BLaER1 (cell line): ENCODE measurements around the gene ESD.

Source experiments
- H3K27ac ChIP-seq: shearing (Covaris generic); formaldehyde crosslinking; 2 replicates; pipeline ENCODE4 v1.8.1; 2022
- H3K27me3 ChIP-seq: shearing (Covaris generic); formaldehyde crosslinking; 2 replicates; pipeline ENCODE4 v1.8.1; 2022
- H3K36me3 ChIP-seq: shearing (Covaris generic); formaldehyde crosslinking; 2 replicates; pipeline ENCODE4 v1.8.1; 2022
- H3K4me1 ChIP-seq: shearing (Covaris generic); formaldehyde crosslinking; 2 replicates; pipeline ENCODE4 v1.8.1; 2022
- H3K4me2 ChIP-seq: shearing (Covaris generic); formaldehyde crosslinking; 2 replicates; pipeline ENCODE4 v1.8.1; 2022
- H3K4me3 ChIP-seq: shearing (Covaris generic); formaldehyde crosslinking; 2 replicates; pipeline ENCODE4 v1.8.1; 2022
- H3K9ac ChIP-seq: shearing (Covaris generic); formaldehyde crosslinking; 2 replicates; pipeline ENCODE4 v1.8.1; 2022
- H3K9me3 ChIP-seq: shearing (Covaris generic); formaldehyde crosslinking; 2 replicates; pipeline ENCODE4 v1.8.1; 2022
- H4K20me1 ChIP-seq: shearing (Covaris generic); formaldehyde crosslinking; 2 replicates; pipeline ENCODE4 v1.8.1; 2022
- Cebpa-rat ChIP-seq: shearing (Covaris generic); IDR thresholded peaks from 2 replicates; pipeline ENCODE4 v1.8.1; 2022

Gene ESD

GRCh38 chr13:46797501-46798237 lies 708 bp upstream of the ESD start:
- no peak for TF ChIP-seq Cebpa-rat
- peak overlapping the region; percentile 81 for H3K4me3 ChIP-seq
- peaks cover 6% of the 10 kb centered on the region; the same call in 1 of the 2 replicates for H4K20me1 ChIP-seq
- no peaks in the 10 kb centered on the region for H3K36me3 ChIP-seq
- peak overlapping the region; percentile 88 for H3K4me2 ChIP-seq
- H3K27ac ChIP-seq = peak overlapping the region; percentile 88
- H3K9ac ChIP-seq = peak overlapping the region; percentile 88; the same call in 1 of the 2 replicates
- peaks cover 24% of the 10 kb centered on the region for H3K4me1 ChIP-seq
- no peaks in the 10 kb centered on the region for H3K9me3 ChIP-seq
- H3K27me3 ChIP-seq = no peaks in the 10 kb centered on the region

DNA sequence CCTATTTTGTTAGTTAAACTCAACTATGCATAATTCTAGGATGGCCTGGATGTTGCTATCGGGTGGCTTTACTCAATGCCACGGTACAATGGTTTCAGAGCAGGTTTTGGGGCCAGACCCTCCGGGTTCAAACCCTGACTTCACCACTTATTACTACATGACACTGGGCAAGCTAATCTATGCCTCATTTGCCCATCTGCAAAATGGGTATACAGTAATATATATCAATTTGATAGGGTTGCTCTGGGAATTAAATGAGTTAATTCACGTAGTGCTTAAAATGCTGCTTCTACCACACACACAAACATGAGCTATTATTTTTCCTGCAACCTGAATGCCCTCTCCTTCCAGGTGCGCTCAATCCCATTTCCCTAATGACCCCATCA lies 839 bp downstream of the ESD start:
- peak overlapping the region; percentile 88 for H3K4me2 ChIP-seq
- no peak for TF ChIP-seq Cebpa-rat
- H3K4me1 ChIP-seq = peaks cover 24% of the 10 kb centered on the region
- H4K20me1 ChIP-seq = peaks cover 6% of the 10 kb centered on the region; the same call in 1 of the 2 replicates
- H3K27ac ChIP-seq = peak overlapping the region; percentile 88
- H3K9ac ChIP-seq = peak overlapping the region; percentile 88
- H3K9me3 ChIP-seq = no peaks in the 10 kb centered on the region
- peak overlapping the region; percentile 81 for H3K4me3 ChIP-seq
- H3K27me3 ChIP-seq = no peaks in the 10 kb centered on the region
- H3K36me3 ChIP-seq = peaks cover 5% of the 10 kb centered on the region; the same call in 1 of the 2 replicates

- no peak for TF ChIP-seq Cebpa-rat
- peak overlapping the region; percentile 88 for H3K4me2 ChIP-seq
- peaks cover 24% of the 10 kb centered on the region for H3K4me1 ChIP-seq
- no peak overlapping the region for H3K4me3 ChIP-seq
- H4K20me1 ChIP-seq = peaks cover 6% of the 10 kb centered on the region; the same call in 1 of the 2 replicates
- no peak overlapping the region for H3K27ac ChIP-seq
- H3K9me3 ChIP-seq = no peaks in the 10 kb centered on the region
- H3K36me3 ChIP-seq = peaks cover 13% of the 10 kb centered on the region
- no peaks in the 10 kb centered on the region for H3K27me3 ChIP-seq
- H3K9ac ChIP-seq = no peak overlapping the region
These were observed 1.6 kb downstream of the ESD start for GRCh38 chr13:46795321-46795720.

- Histone ChIP-seq H3K4me3 (no peak overlapping the region), H3K9ac (no peak overlapping the region), H3K27ac (no peak overlapping the region), H3K9me3 (no peaks in the 10 kb centered on the region), H3K27me3 (no peaks in the 10 kb centered on the region), H3K4me1 (no peaks in the 10 kb centered on the region), H3K4me2 (no peak overlapping the region), H4K20me1 (no peaks in the 10 kb centered on the region), H3K36me3 (peaks cover 79% of the 10 kb centered on the region)
- no peak for TF ChIP-seq Cebpa-rat
These were observed 13.5 kb downstream of the ESD start for GRCh38 chr13:46783504-46783903.

DNA sequence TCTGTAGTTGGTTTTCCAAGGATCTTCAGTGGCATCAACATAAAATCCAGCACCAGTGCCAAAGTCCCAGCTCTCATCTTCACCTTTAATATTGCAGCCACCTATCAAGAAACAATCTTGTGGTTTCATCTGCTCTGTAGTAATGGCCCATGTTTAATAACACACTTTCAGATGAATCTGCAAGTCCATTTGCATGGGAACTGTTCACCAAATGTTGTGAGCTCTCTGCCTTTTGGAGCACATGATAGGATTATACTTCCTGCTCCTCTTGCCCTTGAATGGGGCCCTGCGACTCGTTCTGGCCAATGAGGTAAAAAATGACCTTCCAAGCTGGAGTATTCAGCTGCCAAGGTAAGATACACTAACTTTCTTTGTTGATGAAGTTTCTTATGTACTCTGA lies 14.3 kb downstream of the ESD start:
- TF ChIP-seq Cebpa-rat = no peak
- Histone ChIP-seq H3K27ac (no peak overlapping the region), H3K9me3 (no peaks in the 10 kb centered on the region), H3K4me1 (no peaks in the 10 kb centered on the region), H3K36me3 (peaks cover 82% of the 10 kb centered on the region), H3K4me3 (no peak overlapping the region), H4K20me1 (no peaks in the 10 kb centered on the region), H3K9ac (no peak overlapping the region), H3K27me3 (no peaks in the 10 kb centered on the region), H3K4me2 (no peak overlapping the region)

DNA sequence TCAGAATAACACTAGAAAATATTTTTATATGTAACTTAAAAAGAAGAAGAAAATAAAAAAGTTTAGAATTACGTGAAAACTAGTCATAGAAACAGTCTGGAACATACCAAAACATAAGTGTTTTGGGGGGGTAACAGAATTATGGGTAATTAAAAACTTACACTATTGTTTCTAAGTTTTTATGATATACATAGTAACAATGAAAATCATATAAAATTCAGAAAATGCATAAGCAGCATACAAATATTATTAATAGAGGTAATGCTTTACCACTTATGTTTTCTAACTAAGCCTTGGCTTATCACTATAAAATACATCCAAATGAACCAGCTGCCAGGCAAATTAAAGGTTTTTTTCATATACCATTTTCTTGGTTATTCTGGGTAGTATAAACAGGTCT lies 14.9 kb downstream of the ESD start:
- Histone ChIP-seq H3K9me3 (no peaks in the 10 kb centered on the region), H3K27ac (no peak overlapping the region), H3K4me1 (no peaks in the 10 kb centered on the region), H3K4me2 (no peak overlapping the region), H4K20me1 (no peaks in the 10 kb centered on the region), H3K27me3 (no peaks in the 10 kb centered on the region), H3K36me3 (peaks cover 89% of the 10 kb centered on the region), H3K9ac (no peak overlapping the region), H3K4me3 (no peak overlapping the region)
- TF ChIP-seq Cebpa-rat = no peak

DNA sequence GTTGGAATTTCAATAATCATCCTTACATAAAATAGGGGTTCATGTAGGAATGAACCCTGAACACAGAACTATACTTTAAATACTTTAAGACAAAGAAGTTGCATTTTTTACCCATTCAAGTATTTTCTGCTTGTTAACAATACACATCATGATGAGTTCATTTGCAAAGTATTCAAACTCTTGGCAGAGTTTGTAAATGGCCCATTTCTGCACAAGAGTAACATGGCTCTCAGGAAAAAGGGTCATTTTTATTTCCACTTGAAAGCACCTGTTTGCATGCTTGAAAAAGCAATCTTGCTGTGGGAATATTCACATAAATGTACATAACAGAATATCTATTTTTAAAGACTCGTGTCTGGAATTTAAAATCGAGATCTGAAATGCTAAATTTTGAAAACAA lies 18.1 kb downstream of the ESD start:
- TF ChIP-seq Cebpa-rat = no peak
- Histone ChIP-seq H4K20me1 (no peaks in the 10 kb centered on the region), H3K9me3 (no peaks in the 10 kb centered on the region), H3K9ac (no peak overlapping the region), H3K4me2 (no peak overlapping the region), H3K4me3 (no peak overlapping the region), H3K36me3 (peaks cover 87% of the 10 kb centered on the region), H3K27ac (no peak overlapping the region), H3K27me3 (no peaks in the 10 kb centered on the region), H3K4me1 (no peaks in the 10 kb centered on the region)

GRCh38 chr13:46778095-46778494 lies 18.9 kb downstream of the ESD start:
- Histone ChIP-seq H3K4me1 (no peaks in the 10 kb centered on the region), H3K27ac (no peak overlapping the region), H3K36me3 (peaks cover 87% of the 10 kb centered on the region), H3K27me3 (no peaks in the 10 kb centered on the region), H3K9me3 (no peaks in the 10 kb centered on the region), H3K9ac (no peak overlapping the region), H3K4me3 (no peak overlapping the region), H3K4me2 (no peak overlapping the region), H4K20me1 (no peaks in the 10 kb centered on the region)
- TF ChIP-seq Cebpa-rat = no peak

DNA sequence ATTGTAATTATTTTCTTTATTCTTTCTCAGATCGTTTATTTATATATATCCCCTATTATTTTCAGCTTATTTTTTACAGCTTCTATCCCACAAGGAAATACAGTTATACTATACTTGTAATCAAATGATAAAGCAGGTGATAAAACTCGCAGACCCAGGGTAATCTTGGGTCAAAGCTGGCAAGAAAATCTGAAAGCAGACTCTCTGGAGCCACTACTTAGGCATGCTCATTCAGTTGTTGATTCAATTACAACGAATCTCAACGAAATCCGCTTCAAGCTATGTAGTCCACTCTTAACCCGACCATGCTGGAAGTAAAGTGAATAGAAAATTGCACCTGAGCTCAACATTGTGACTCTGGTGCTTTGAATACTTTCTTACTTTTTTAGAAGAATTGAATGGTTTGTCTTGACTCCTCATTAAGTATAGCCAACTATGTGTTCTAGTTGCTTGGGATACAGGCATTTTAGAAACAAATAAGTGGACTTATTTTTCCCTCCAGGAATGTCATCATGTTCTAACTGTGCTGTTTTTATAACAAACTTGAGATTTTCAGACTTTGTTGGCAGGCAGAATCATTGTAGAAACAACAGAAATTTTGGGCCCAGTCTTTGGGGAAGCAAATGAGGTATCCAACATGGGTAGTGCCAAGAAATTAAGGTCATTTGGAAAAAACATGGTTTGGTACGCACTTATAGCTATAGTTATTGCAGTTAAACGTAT lies 21.4 kb downstream of the ESD start:
- Histone ChIP-seq H3K4me1 (no peaks in the 10 kb centered on the region), H4K20me1 (no peaks in the 10 kb centered on the region), H3K4me3 (no peak overlapping the region), H3K4me2 (no peak overlapping the region), H3K27me3 (no peaks in the 10 kb centered on the region), H3K9ac (no peak overlapping the region), H3K9me3 (no peaks in the 10 kb centered on the region), H3K36me3 (peaks cover 93% of the 10 kb centered on the region), H3K27ac (no peak overlapping the region)
- TF ChIP-seq Cebpa-rat = no peak

DNA sequence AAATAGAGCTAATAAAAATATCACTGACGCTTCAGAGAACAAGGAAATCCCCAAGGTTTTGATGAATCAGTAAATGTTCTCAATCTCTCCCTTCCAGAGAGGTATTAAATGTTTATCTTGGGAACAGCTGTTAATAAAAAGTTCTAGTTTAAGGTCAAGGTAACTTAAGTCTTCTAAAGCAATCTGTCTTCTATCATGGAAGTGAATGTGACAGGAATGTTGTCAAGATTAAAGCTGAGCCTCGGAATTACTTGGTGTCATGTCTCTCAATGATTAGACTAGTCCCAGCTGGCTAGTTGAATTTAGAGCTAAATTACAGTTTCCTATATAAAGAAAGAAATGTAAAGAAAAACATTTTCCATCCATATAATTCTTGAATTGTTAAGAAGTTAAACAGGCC lies 23.4 kb downstream of the ESD start:
- Histone ChIP-seq H3K4me1 (no peaks in the 10 kb centered on the region), H3K9me3 (no peaks in the 10 kb centered on the region), H3K27ac (no peak overlapping the region), H4K20me1 (no peaks in the 10 kb centered on the region), H3K9ac (no peak overlapping the region), H3K27me3 (no peaks in the 10 kb centered on the region), H3K4me3 (no peak overlapping the region), H3K36me3 (peaks cover 83% of the 10 kb centered on the region), H3K4me2 (no peak overlapping the region)
- TF ChIP-seq Cebpa-rat = no peak
